ENCODE measurements around the gene SUCLG2. TPM values are rescaled to one million over a fixed set of nuclear protein-coding genes. Genes with fewer than 3 reads are reported as not detected.
A peak's percentile ranks its signal among the peaks of the same experiment; 100 is the strongest.

The SUCLG2 gene
- total RNA-seq, 1 donor from 2014 or later, result 20.8 TPM

- H3K27me3 ChIP-seq (ENCODE audit: insufficient read depth, low read length), result no peaks in the 10 kb centered on the region
- no peaks in the 10 kb centered on the region for H3K79me2 ChIP-seq (ENCODE audit: insufficient read depth, low read length)
- DNase-seq (ENCODE audit: low read depth), result peak; percentile 13
- H3K9me3 ChIP-seq (ENCODE audit: insufficient read depth, low read depth, low read length), result no peaks in the 10 kb centered on the region
- peaks cover 11% of the 10 kb centered on the region for H3K4me1 Mint-ChIP-seq (ENCODE audit: low read depth, unreplicated experiment)
- no peak overlapping the region for H3K27ac ChIP-seq (ENCODE audit: low read depth, low read length)
- no peaks in the 10 kb centered on the region for H4K20me1 ChIP-seq (ENCODE audit: insufficient read depth, low read length)
- H3K27me3 Mint-ChIP-seq (ENCODE audit: low read depth, unreplicated experiment), result no peaks in the 10 kb centered on the region
- no peak overlapping the region for H2AFZ ChIP-seq (ENCODE audit: low read depth, low read length)
- no peak overlapping the region for H3K4me2 ChIP-seq (ENCODE audit: low read length)
- TF ChIP-seq EZH2 (IDR thresholded peaks at IDR 0.05; ENCODE audit: insufficient read depth, low read length) (no peak), CTCF (IDR thresholded peaks at IDR 0.05; ENCODE audit: insufficient read depth, low read depth, low read length) (no peak)
- H3K27ac Mint-ChIP-seq (ENCODE audit: unreplicated experiment), result no peak overlapping the region
- FAIRE-seq, result no peak
- H3K36me3 ChIP-seq (ENCODE audit: insufficient read depth, low read length), result no peaks in the 10 kb centered on the region
- H3K4me3 Mint-ChIP-seq (ENCODE audit: unreplicated experiment), result no peak overlapping the region
- no peak overlapping the region for H3K9ac ChIP-seq (ENCODE audit: low read length)
- H3K4me1 ChIP-seq (ENCODE audit: insufficient read depth, low read length), result peaks cover 3% of the 10 kb centered on the region
- H3K4me3 ChIP-seq (ENCODE audit: insufficient read depth, low read depth, low read length), result no peak overlapping the region
- H3K36me3 Mint-ChIP-seq (ENCODE audit: low read depth, unreplicated experiment), result peaks cover 7% of the 10 kb centered on the region
- peaks cover 7% of the 10 kb centered on the region for H3K9me3 Mint-ChIP-seq (ENCODE audit: unreplicated experiment)
Observed at GRCh38 chr3:67418426-67419217, 235.8 kb downstream of the SUCLG2 start.

- peaks cover 7% of the 10 kb centered on the region for H3K9me3 Mint-ChIP-seq (ENCODE audit: unreplicated experiment)
- H3K4me1 ChIP-seq (ENCODE audit: insufficient read depth, low read length), result peaks cover 3% of the 10 kb centered on the region
- no peaks in the 10 kb centered on the region for H4K20me1 ChIP-seq (ENCODE audit: insufficient read depth, low read length)
- no peak overlapping the region for H3K4me2 ChIP-seq (ENCODE audit: low read length)
- TF ChIP-seq CTCF (IDR thresholded peaks at IDR 0.05; ENCODE audit: insufficient read depth, low read depth, low read length) (peak; percentile 10), EZH2 (IDR thresholded peaks at IDR 0.05; ENCODE audit: insufficient read depth, low read length) (no peak)
- no peaks in the 10 kb centered on the region for H3K27me3 ChIP-seq (ENCODE audit: insufficient read depth, low read length)
- peaks cover 11% of the 10 kb centered on the region for H3K4me1 Mint-ChIP-seq (ENCODE audit: low read depth, unreplicated experiment)
- no peak overlapping the region for H2AFZ ChIP-seq (ENCODE audit: low read depth, low read length)
- H3K27ac Mint-ChIP-seq (ENCODE audit: unreplicated experiment), result no peak overlapping the region
- no peak overlapping the region for H3K4me3 ChIP-seq (ENCODE audit: insufficient read depth, low read depth, low read length)
- no peaks in the 10 kb centered on the region for H3K9me3 ChIP-seq (ENCODE audit: insufficient read depth, low read depth, low read length)
- DNase-seq (ENCODE audit: low read depth), result no peak
- H3K79me2 ChIP-seq (ENCODE audit: insufficient read depth, low read length), result no peaks in the 10 kb centered on the region
- H3K36me3 Mint-ChIP-seq (ENCODE audit: low read depth, unreplicated experiment), result peaks cover 7% of the 10 kb centered on the region
- no peaks in the 10 kb centered on the region for H3K36me3 ChIP-seq (ENCODE audit: insufficient read depth, low read length)
- H3K9ac ChIP-seq (ENCODE audit: low read length), result no peak overlapping the region
- no peak overlapping the region for H3K27ac ChIP-seq (ENCODE audit: low read depth, low read length)
- H3K4me3 Mint-ChIP-seq (ENCODE audit: unreplicated experiment), result no peak overlapping the region
- no peak for FAIRE-seq
- no peaks in the 10 kb centered on the region for H3K27me3 Mint-ChIP-seq (ENCODE audit: low read depth, unreplicated experiment)
Observed at GRCh38 chr3:67416703-67417102, 237.7 kb downstream of the SUCLG2 start.

- Histone ChIP-seq H3K79me2 (ENCODE audit: insufficient read depth, low read length) (no peaks in the 10 kb centered on the region), H2AFZ (ENCODE audit: low read depth, low read length) (no peak overlapping the region), H3K27me3 (ENCODE audit: insufficient read depth, low read length) (no peaks in the 10 kb centered on the region), H3K9me3 (ENCODE audit: insufficient read depth, low read depth, low read length) (no peaks in the 10 kb centered on the region), H3K9ac (ENCODE audit: low read length) (no peak overlapping the region), H3K4me1 (ENCODE audit: insufficient read depth, low read length) (peaks cover 3% of the 10 kb centered on the region), H3K4me3 (ENCODE audit: insufficient read depth, low read depth, low read length) (no peak overlapping the region), H3K4me2 (ENCODE audit: low read length) (no peak overlapping the region), H3K27ac (ENCODE audit: low read depth, low read length) (no peak overlapping the region), H3K36me3 (ENCODE audit: insufficient read depth, low read length) (no peaks in the 10 kb centered on the region), H4K20me1 (ENCODE audit: insufficient read depth, low read length) (no peaks in the 10 kb centered on the region)
- Mint-ChIP-seq H3K36me3 (ENCODE audit: low read depth, unreplicated experiment) (peaks cover 6% of the 10 kb centered on the region), H3K4me1 (ENCODE audit: low read depth, unreplicated experiment) (peaks cover 11% of the 10 kb centered on the region), H3K27me3 (ENCODE audit: low read depth, unreplicated experiment) (no peaks in the 10 kb centered on the region), H3K4me3 (ENCODE audit: unreplicated experiment) (no peak overlapping the region), H3K27ac (ENCODE audit: unreplicated experiment) (no peak overlapping the region), H3K9me3 (ENCODE audit: unreplicated experiment) (peaks cover 6% of the 10 kb centered on the region)
- peak; percentile 38 for DNase-seq (ENCODE audit: low read depth)
- FAIRE-seq, result peak; percentile 5
- no peak for TF ChIP-seq CTCF (IDR thresholded peaks at IDR 0.05; ENCODE audit: insufficient read depth, low read depth, low read length)
- no peak for TF ChIP-seq EZH2 (IDR thresholded peaks at IDR 0.05; ENCODE audit: insufficient read depth, low read length)
Observed at GRCh38 chr3:67415511-67415910, 238.9 kb downstream of the SUCLG2 start.
